Measurements from ENCODE around the gene PKN2. TPM values are rescaled to one million over a fixed set of nuclear protein-coding genes. Genes with fewer than 3 reads are reported as not detected.

PKN2 gene
- polyA plus RNA-seq, 3 donors from 2014 or later, result 4.0 to 6.9 (median 5.4) TPM

- Mint-ChIP-seq H3K9me3 (no peaks in the 10 kb centered on the region), H3K27ac (no peak overlapping the region), H3K4me3 (no peak overlapping the region), H3K36me3 (no peaks in the 10 kb centered on the region), H3K27me3 (ENCODE audit: low read depth in 3 of 3) (peaks cover 0 to 4% (median 2%) of the 10 kb centered on the region in 3 donors), H3K4me1 (peaks cover 10 to 15% of the 10 kb centered on the region in 2 donors)
- no peak for DNase-seq
Measured at GRCh38 chr1:88659552-88659951, 24.5 kb upstream of the PKN2 start.

DNA sequence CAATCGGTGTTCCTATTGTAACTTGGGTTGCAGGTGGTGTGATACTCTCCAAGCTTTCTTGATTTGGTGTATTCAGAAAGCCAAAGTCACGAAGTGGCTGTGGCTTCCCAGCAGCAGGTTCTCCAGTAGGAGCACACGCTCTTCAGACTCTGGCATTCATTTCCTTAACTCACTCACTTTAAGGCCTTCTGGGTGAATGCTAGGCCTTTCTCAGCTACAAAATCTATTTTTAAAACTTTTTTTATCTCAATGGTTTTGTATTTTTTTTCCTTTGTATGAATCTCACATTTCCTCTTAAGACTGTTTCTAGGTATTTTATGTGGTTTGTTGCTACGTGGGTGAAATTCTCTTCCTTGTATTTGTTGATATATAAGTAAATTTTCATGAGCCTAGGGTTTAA, 22.9 kb upstream of the PKN2 start:
- Mint-ChIP-seq H3K27ac (peak overlapping the region in 1 of 6 donors; percentile 13), H3K27me3 (ENCODE audit: low read depth in 3 of 3) (peaks cover 0 to 4% (median 2%) of the 10 kb centered on the region in 3 donors), H3K4me1 (peaks cover 10 to 15% of the 10 kb centered on the region in 2 donors), H3K9me3 (no peaks in the 10 kb centered on the region), H3K4me3 (peak overlapping the region in 3 of 5 donors; percentile 11 to 49 (median 28)), H3K36me3 (no peaks in the 10 kb centered on the region)
- DNase-seq, result no peak

DNA sequence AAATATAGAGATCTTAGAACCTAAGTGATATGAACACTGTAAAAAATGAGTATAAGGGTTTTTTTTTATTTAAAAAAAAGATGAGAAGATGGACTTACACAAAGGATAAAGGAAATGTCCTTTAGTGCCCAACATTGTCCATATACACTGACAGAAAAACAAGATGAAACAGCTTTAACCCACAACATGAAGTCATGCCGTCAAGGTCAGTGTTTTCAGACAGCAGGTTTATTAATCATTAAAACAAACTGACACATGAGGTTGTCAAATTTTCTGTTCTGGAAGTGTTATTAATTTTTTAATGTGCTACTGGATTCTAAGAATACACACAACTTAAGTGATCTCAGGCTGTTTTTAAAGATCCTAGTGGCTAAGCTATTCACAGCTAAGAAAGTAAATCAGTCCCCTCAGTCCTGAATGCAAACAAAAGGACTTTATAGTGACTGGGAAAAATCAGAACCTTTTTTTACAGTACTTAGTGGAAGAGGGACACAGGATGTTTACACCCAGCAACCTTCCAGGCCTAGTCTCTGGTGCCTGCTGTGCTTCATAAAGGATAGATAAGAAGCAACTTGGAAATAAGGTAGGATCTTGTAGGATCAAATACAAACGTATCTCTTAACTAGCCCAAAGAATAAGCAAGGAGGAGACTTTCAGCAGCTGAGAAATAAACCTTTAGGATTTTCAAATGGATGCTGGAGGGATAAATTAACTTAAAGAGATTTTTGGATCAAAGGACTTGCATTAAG, 21.9 kb upstream of the PKN2 start:
- no peak for DNase-seq
- no peaks in the 10 kb centered on the region for H3K9me3 Mint-ChIP-seq
- H3K27ac Mint-ChIP-seq, result no peak overlapping the region
- H3K4me3 Mint-ChIP-seq, result no peak overlapping the region
- peaks cover 10 to 15% of the 10 kb centered on the region in 2 donors for H3K4me1 Mint-ChIP-seq
- H3K27me3 Mint-ChIP-seq (ENCODE audit: low read depth in 3 of 3), result peaks cover 0 to 4% (median 3%) of the 10 kb centered on the region in 3 donors
- H3K36me3 Mint-ChIP-seq, result no peaks in the 10 kb centered on the region

DNA sequence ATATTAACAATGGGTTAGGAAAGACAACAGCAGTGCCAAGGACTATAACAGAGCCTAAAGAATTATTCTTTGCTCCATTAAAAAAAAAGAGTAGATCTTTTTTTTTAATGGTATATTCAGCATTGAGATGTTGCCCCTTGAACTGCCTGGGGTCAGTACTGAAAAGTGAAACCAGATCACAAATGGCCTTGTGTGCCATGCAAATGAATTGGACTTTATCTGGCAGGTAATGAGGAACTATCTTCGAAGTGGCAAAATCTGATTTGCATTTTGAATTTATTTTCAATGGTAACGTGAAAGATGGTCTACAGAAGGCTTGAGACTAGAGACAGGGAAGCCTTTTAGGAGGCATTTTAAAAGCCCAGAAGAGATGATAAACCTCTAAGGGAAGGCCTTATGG, 21.4 kb upstream of the PKN2 start:
- Mint-ChIP-seq H3K36me3 (no peaks in the 10 kb centered on the region), H3K27ac (no peak overlapping the region), H3K9me3 (no peaks in the 10 kb centered on the region), H3K27me3 (ENCODE audit: low read depth in 3 of 3) (peaks cover 0 to 4% (median 3%) of the 10 kb centered on the region in 3 donors), H3K4me1 (peaks cover 10 to 15% of the 10 kb centered on the region in 2 donors), H3K4me3 (no peak overlapping the region)
- DNase-seq, result no peak

DNA sequence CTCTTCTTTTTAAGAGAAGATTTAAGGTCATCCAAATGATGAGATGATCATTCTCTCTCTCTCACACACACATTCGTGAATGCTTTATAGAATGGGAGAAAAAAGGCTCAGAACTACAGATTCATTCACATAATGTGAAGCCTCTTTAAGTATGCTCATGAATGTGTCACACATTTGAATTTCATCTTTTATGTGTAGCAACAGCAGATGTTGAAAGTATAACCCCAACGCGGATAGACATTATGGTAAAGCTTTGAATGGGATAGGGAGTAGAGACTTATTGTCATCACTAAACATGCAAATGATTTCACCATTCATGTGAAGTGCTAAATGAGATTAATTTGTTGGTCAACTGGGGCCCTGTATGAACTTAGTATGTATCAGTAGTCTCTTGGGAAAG, 15.7 kb upstream of the PKN2 start:
- no peaks in the 10 kb centered on the region for H3K4me1 Mint-ChIP-seq
- H3K27me3 Mint-ChIP-seq (ENCODE audit: low read depth in 3 of 3), result peaks cover 3 to 8% (median 6%) of the 10 kb centered on the region in 3 donors
- H3K4me3 Mint-ChIP-seq, result no peak overlapping the region
- no peak for DNase-seq
- H3K27ac Mint-ChIP-seq, result no peak overlapping the region
- H3K9me3 Mint-ChIP-seq, result no peaks in the 10 kb centered on the region
- H3K36me3 Mint-ChIP-seq, result no peaks in the 10 kb centered on the region

DNA sequence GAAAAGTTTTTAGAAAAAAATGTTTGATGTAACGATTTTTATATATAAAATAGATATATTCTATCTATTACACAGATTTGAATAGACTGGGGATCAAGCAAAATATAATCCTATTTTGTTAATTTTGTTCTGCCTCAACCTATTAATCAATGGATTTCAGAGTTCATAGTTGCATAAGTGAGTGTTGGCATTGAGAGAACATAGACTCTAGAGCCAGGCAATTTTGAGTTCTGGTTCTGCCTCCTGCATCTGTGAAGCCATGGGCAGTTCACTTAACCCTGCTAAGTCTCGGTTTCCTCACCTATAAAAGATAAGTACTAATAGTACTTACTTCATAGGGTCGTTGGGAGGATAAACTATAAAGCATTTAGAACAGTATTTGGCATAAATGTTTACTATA, 13.6 kb upstream of the PKN2 start:
- no peaks in the 10 kb centered on the region for H3K36me3 Mint-ChIP-seq
- no peak overlapping the region for H3K4me3 Mint-ChIP-seq
- DNase-seq, result no peak
- no peaks in the 10 kb centered on the region for H3K4me1 Mint-ChIP-seq
- no peaks in the 10 kb centered on the region for H3K9me3 Mint-ChIP-seq
- H3K27ac Mint-ChIP-seq, result no peak overlapping the region
- H3K27me3 Mint-ChIP-seq (ENCODE audit: low read depth in 3 of 3), result peaks cover 3 to 8% (median 6%) of the 10 kb centered on the region in 3 donors

GRCh38 chr1:88673446-88673845, 10.6 kb upstream of the PKN2 start:
- no peak for DNase-seq
- Mint-ChIP-seq H3K4me1 (no peaks in the 10 kb centered on the region), H3K4me3 (no peak overlapping the region), H3K36me3 (no peaks in the 10 kb centered on the region), H3K9me3 (no peaks in the 10 kb centered on the region), H3K27me3 (ENCODE audit: low read depth in 3 of 3) (peaks cover 0 to 6% (median 6%) of the 10 kb centered on the region in 3 donors), H3K27ac (no peak overlapping the region)

GRCh38 chr1:88678405-88678804, 5.7 kb upstream of the PKN2 start:
- Mint-ChIP-seq H3K9me3 (no peaks in the 10 kb centered on the region), H3K4me3 (no peak overlapping the region), H3K27me3 (ENCODE audit: low read depth in 3 of 3) (peaks cover 0 to 2% (median 2%) of the 10 kb centered on the region in 3 donors), H3K36me3 (no peaks in the 10 kb centered on the region), H3K27ac (no peak overlapping the region), H3K4me1 (peaks cover 11 to 12% of the 10 kb centered on the region in 2 donors)
- no peak for DNase-seq

GRCh38 chr1:88680471-88680870, 3.6 kb upstream of the PKN2 start:
- no peaks in the 10 kb centered on the region for H3K9me3 Mint-ChIP-seq
- no peak for DNase-seq
- no peaks in the 10 kb centered on the region for H3K36me3 Mint-ChIP-seq
- no peak overlapping the region for H3K27ac Mint-ChIP-seq
- peaks cover 11 to 13% (median 12%) of the 10 kb centered on the region in 3 donors for H3K27me3 Mint-ChIP-seq (ENCODE audit: low read depth in 3 of 3)
- no peak overlapping the region for H3K4me3 Mint-ChIP-seq
- H3K4me1 Mint-ChIP-seq, result peaks cover 22% of the 10 kb centered on the region in 2 donors

GRCh38 chr1:88680911-88681622, 3.0 kb upstream of the PKN2 start:
- H3K27ac Mint-ChIP-seq, result peak overlapping the region in 1 of 6 donors; percentile 19
- DNase-seq, result no peak
- H3K36me3 Mint-ChIP-seq, result no peaks in the 10 kb centered on the region
- H3K4me1 Mint-ChIP-seq, result peaks cover 23 to 28% of the 10 kb centered on the region in 2 donors
- no peak overlapping the region for H3K4me3 Mint-ChIP-seq
- H3K9me3 Mint-ChIP-seq, result no peaks in the 10 kb centered on the region
- peaks cover 11 to 13% (median 12%) of the 10 kb centered on the region in 3 donors for H3K27me3 Mint-ChIP-seq (ENCODE audit: low read depth in 3 of 3)

DNA sequence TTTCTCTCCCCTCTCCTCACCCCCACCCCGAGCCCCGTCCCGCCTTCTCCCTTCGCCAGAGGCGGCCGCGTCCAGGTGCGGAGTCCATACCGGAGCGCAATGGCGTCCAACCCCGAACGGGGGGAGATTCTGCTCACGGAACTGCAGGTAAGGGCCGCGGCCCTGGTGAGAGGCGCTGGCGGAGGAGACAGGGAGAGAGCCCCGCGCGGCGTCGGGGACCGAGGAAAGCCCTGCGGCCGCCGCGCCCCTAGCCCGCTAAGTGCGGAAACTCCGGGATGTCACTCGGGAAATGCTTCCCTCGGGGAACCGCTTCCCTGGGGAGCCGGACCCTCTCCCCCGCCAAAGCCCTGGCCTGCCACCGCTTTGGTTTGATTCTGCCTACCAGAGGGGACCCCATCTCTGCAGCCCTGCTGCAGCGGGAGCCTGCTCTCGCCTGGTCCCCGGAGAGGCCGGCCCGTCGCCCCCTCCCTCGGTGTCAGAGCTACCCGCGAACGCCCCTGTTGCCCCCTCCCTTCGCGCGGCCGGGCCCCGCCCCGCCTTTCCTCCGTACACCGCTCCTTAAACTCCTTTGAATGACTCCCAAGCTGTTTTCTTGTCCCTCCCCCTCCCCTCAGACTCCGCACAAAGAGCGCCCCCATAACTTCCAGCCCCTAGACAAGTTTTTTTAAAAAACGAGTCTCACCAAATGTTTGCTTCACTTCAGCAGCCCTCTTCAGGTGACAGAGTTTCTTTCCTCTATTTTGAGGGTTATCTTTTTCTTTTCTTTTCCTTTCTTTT, 597 bp downstream of the PKN2 start:
- no peaks in the 10 kb centered on the region for H3K9me3 Mint-ChIP-seq
- H3K4me1 Mint-ChIP-seq, result peaks cover 27 to 57% of the 10 kb centered on the region in 2 donors
- H3K27me3 Mint-ChIP-seq (ENCODE audit: low read depth in 3 of 3), result peaks cover 10 to 13% (median 11%) of the 10 kb centered on the region in 3 donors
- DNase-seq, result peak; percentile 42 to 48 (median 46)
- no peaks in the 10 kb centered on the region for H3K36me3 Mint-ChIP-seq
- peak overlapping the region; percentile 91 to 99 (median 98) for H3K4me3 Mint-ChIP-seq
- H3K27ac Mint-ChIP-seq, result peak overlapping the region; percentile 95 to 99 (median 96)

DNA sequence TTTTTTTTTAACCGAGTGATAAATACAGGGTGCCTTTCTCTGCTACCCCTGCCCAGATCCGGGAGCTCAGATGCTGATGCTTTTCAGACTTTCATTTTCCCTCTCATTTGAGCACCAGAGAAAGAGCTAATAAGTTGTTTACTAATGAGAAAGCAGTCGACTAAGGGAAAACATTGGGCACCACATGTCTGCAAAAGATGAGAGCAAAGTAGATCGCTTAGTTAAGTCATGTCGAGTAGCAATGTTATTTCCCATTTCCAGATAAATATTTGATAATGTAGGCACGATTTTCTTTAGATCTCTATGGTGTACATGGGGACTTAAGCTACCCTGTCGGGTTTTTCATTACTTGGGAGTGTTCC, 1.2 kb downstream of the PKN2 start:
- Mint-ChIP-seq H3K36me3 (no peaks in the 10 kb centered on the region), H3K27me3 (ENCODE audit: low read depth in 3 of 3) (peaks cover 10 to 13% (median 11%) of the 10 kb centered on the region in 3 donors), H3K4me1 (peaks cover 29 to 61% of the 10 kb centered on the region in 2 donors), H3K4me3 (peak overlapping the region; percentile 91 to 99 (median 98)), H3K9me3 (no peaks in the 10 kb centered on the region), H3K27ac (peak overlapping the region; percentile 89 to 99 (median 95))
- peak in 1 of 3 donors; percentile 8 for DNase-seq

DNA sequence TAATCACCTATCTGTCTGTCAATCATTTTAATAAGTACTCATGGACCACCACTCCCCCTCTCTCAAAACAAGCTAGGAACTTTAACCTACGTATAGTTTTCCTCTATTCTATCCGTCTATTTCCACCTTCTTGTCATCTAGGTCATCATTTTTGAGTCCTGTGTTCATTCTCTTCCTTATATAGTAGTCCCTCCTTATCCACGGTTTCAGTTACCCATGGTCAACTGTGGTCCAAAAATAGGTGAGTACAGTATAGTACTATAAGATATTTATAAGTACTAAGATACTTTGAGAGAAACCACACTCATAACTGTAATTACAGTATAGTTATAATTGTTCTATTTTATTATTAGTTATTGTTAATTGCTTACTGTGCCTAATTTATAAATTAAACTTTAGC, 7.5 kb downstream of the PKN2 start:
- Mint-ChIP-seq H3K9me3 (no peaks in the 10 kb centered on the region), H3K27me3 (ENCODE audit: low read depth in 3 of 3) (peaks cover 0 to 2% (median 0%) of the 10 kb centered on the region in 3 donors), H3K4me3 (no peak overlapping the region), H3K36me3 (peaks cover 0 to 4% (median 0%) of the 10 kb centered on the region in 3 donors), H3K27ac (no peak overlapping the region), H3K4me1 (peaks cover 15 to 74% of the 10 kb centered on the region in 2 donors)
- DNase-seq, result no peak

Data from immature natural killer cell (primary cell).